MCF 10A (cell line): ENCODE measurements around the gene OXT. TPM values are rescaled to one million over a fixed set of nuclear protein-coding genes. Genes with fewer than 3 reads are reported as not detected.

ENCODE experiments used
- BruUV-seq: library from RNA; stranded (reverse); fragments of 400-500 nt; replicated peaks from 2 replicates; lab custom pipeline; 2021; lab: Mats Ljungman, UMichigan
- CTCF ChIA-PET: fragments of 300-600 bp; sonication (Branson Sonifier 250); formaldehyde crosslinking; extraction: SDS; loops from one replicate; lab custom pipeline; 2021; ENCODE audit warnings: antibody characterized with exemption, inconsistent platforms; lab: Yijun Ruan, JAX
- POLR2A ChIA-PET: fragments of 300-600, 350-650 bp; sonication (Branson Sonifier 250); formaldehyde crosslinking; extraction: SDS; loops from one replicate; lab custom pipeline; 2020; ENCODE audit warnings: antibody characterized with exemption, inconsistent platforms; lab: Yijun Ruan, JAX
- DNase-seq: peaks from one replicate; pipeline ENCODE4 v3.0.0-alpha.2; 2018; ENCODE audit not compliant: unreplicated experiment
- H3K27ac Mint-ChIP-seq: one replicate; pipeline ENCODE4 v1.8.0; 2022; ENCODE audit warnings: mild to moderate bottlenecking, low read depth, mixed read lengths; ENCODE audit not compliant: unreplicated experiment
- H3K27me3 Mint-ChIP-seq: one replicate; pipeline ENCODE4 v1.8.0; 2022; ENCODE audit warnings: mixed read lengths; ENCODE audit not compliant: insufficient read depth, unreplicated experiment
- H3K36me3 Mint-ChIP-seq: one replicate; pipeline ENCODE4 v1.8.0; 2022; ENCODE audit warnings: mild to moderate bottlenecking, moderate library complexity, mixed read lengths; ENCODE audit not compliant: insufficient read depth, unreplicated experiment
- H3K4me1 Mint-ChIP-seq: one replicate; pipeline ENCODE4 v1.8.0; 2022; ENCODE audit warnings: mixed read lengths; ENCODE audit not compliant: insufficient read depth, unreplicated experiment
- H3K4me3 Mint-ChIP-seq: one replicate; pipeline ENCODE4 v1.8.0; 2022; ENCODE audit warnings: mild to moderate bottlenecking, moderate library complexity, mixed read lengths; ENCODE audit not compliant: unreplicated experiment
- H3K9me3 Mint-ChIP-seq: one replicate; pipeline ENCODE4 v1.8.0; 2022; ENCODE audit warnings: mixed read lengths; ENCODE audit not compliant: unreplicated experiment
- CTCF ChIP-seq: fragments of 200-600 bp; IDR thresholded peaks from one replicate; pipeline ENCODE4 v1.8.0; 2022; ENCODE audit warnings: antibody characterized with exemption, mild to moderate bottlenecking; ENCODE audit not compliant: unreplicated experiment
- intact Hi-C: fragments of 100-400 bp; cut with micrococcal nuclease; formaldehyde crosslinking; loops from 2 replicates; pipeline ENCODE4 v1.14.1; 2022
- total RNA-seq: library from RNA; stranded (reverse); gene quantifications from 2 replicates; pipeline ENCODE4 v1.2.3, GENCODE V29; 2022

Gene OXT
- total RNA-seq, 1 experiment from 2014 or later = not detected

GRCh38 chr20:3085571-3086072 is 14.2 kb downstream of the OXT start:
- intact Hi-C loops = no loop called here
- ChIA-PET CTCF (interaction anchor here (0.8 to 2.2 kb wide), 4 partner anchors 12 to 230 kb away, joined by 4 to 10 read pairs (median 4); no protein-coding TSS in a partner anchor), POLR2A (interaction anchor here (0.6 to 0.8 kb wide), 2 partner anchors 32 to 39 kb away, joined by 3 read pairs; no protein-coding TSS in a partner anchor)
- peaks cover 31% of the 10 kb centered on the region for H3K27me3 Mint-ChIP-seq
- H3K36me3 Mint-ChIP-seq = no peaks in the 10 kb centered on the region
- H3K4me3 Mint-ChIP-seq = no peak overlapping the region
- H3K27ac Mint-ChIP-seq = no peak overlapping the region
- BruUV-seq = no TSS peak
- H3K4me1 Mint-ChIP-seq = peaks cover 9% of the 10 kb centered on the region
- DNase-seq = no peak
- no peaks in the 10 kb centered on the region for H3K9me3 Mint-ChIP-seq
- TF ChIP-seq CTCF = no peak

GRCh38 chr20:3088031-3088430 is 16.6 kb downstream of the OXT start:
- H3K9me3 Mint-ChIP-seq = no peaks in the 10 kb centered on the region
- H3K36me3 Mint-ChIP-seq = no peaks in the 10 kb centered on the region
- peaks cover 12% of the 10 kb centered on the region for H3K27me3 Mint-ChIP-seq
- intact Hi-C loops = no loop called here
- H3K4me1 Mint-ChIP-seq = no peaks in the 10 kb centered on the region
- POLR2A ChIA-PET = interaction anchor here (0.8 to 2.0 kb wide), 2 partner anchors 8 to 16 kb away, joined by 4 to 5 read pairs; no protein-coding TSS in a partner anchor
- no peak for TF ChIP-seq CTCF
- CTCF ChIA-PET = interaction anchor here (1.0 kb wide), 1 partner anchor 36 kb away, joined by 3 read pairs; no protein-coding TSS in a partner anchor
- no peak overlapping the region for H3K4me3 Mint-ChIP-seq
- H3K27ac Mint-ChIP-seq = no peak overlapping the region
- DNase-seq = no peak
- BruUV-seq = no TSS peak

- TF ChIP-seq CTCF = no peak
- Mint-ChIP-seq H3K4me1 (no peaks in the 10 kb centered on the region), H3K27me3 (peaks cover 12% of the 10 kb centered on the region), H3K27ac (no peak overlapping the region), H3K36me3 (no peaks in the 10 kb centered on the region), H3K4me3 (no peak overlapping the region), H3K9me3 (no peaks in the 10 kb centered on the region)
- POLR2A ChIA-PET = no interaction called here
- BruUV-seq = no TSS peak
- CTCF ChIA-PET = interaction anchor here (0.7 to 1.7 kb wide), 3 partner anchors 14 to 37 kb away, joined by 3 to 9 read pairs (median 3); no protein-coding TSS in a partner anchor
- no peak for DNase-seq
- intact Hi-C loops = no loop called here
These were observed 19.1 kb downstream of the OXT start for GRCh38 chr20:3090565-3090964.

GRCh38 chr20:3092611-3093379 is 21.4 kb downstream of the OXT start:
- intact Hi-C loops = no loop called here
- Mint-ChIP-seq H3K27ac (no peak overlapping the region), H3K9me3 (no peaks in the 10 kb centered on the region), H3K4me1 (no peaks in the 10 kb centered on the region), H3K36me3 (no peaks in the 10 kb centered on the region), H3K27me3 (peaks cover 12% of the 10 kb centered on the region), H3K4me3 (no peak overlapping the region)
- DNase-seq = no peak
- CTCF ChIA-PET = interaction anchor here (0.5 to 1.7 kb wide), 5 partner anchors 22 to 442 kb away, joined by 3 to 9 read pairs (median 4); no protein-coding TSS in a partner anchor
- POLR2A ChIA-PET = no interaction called here
- no TSS peak for BruUV-seq
- TF ChIP-seq CTCF = no peak
